HG03039 (cell line): Measurements from ENCODE around the gene TBX4.
"Not testable (repeated sequence)": the region's sequence is repeated elsewhere in the genome, so short reads cannot be mapped to it uniquely, and the experiment has no call there.

ENCODE experiments used
- ATAC-seq: cut with Tn5 transposase; IDR thresholded peaks from one replicate; pipeline ENCODE4 v1.9.1; 2021; ENCODE audit warnings: mild to moderate bottlenecking, moderate library complexity; ENCODE audit not compliant: unreplicated experiment

The TBX4 gene

GRCh38 chr17:61519754-61520440 is 67.7 kb downstream of the TBX4 start:
- no peak for ATAC-seq

GRCh38 chr17:61520897-61521296 is 68.7 kb downstream of the TBX4 start:
- ATAC-seq, result no peak

DNA sequence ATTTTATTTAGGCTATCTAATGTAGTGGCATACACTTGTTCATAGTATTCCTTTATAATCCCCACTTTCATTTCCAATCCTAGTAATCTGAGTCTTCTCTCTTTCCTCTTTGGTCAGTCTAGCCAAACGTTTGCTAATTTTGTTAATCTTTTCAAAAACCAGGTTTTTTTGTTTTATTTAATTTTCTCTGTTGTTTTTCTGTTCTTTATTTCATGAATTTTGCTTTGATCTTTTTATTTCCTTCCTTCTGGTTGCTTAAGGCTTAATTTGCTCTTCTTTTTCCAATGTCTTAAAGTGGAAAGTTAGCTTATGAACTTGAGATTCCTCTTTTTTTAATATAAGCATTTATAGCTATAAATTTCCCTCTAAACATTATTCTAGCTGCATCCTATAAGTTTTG is 69.9 kb downstream of the TBX4 start:
- ATAC-seq, result no peak

GRCh38 chr17:61524319-61524718 is 72.1 kb downstream of the TBX4 start:
- ATAC-seq, result no peak

DNA sequence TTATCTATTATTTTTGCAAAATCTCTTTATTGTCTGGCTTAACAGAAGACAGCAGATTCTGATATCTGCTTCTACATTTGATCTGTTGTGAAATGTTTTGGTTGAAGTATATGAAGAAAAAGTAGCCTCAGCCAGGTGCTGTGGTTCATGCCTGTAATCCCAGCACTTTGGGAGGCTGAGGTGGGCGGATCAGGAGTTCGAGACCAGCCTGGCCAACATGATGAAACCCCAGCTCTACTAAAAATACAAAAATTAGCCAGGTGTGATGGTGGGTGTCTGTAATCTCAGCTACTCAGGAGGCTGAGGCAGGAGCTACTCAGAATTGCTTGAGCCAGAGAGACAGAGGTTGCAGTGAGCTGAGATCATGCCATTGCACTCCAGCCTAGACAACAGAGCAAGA is 75.2 kb downstream of the TBX4 start:
- ATAC-seq, result not testable (repeated sequence)

DNA sequence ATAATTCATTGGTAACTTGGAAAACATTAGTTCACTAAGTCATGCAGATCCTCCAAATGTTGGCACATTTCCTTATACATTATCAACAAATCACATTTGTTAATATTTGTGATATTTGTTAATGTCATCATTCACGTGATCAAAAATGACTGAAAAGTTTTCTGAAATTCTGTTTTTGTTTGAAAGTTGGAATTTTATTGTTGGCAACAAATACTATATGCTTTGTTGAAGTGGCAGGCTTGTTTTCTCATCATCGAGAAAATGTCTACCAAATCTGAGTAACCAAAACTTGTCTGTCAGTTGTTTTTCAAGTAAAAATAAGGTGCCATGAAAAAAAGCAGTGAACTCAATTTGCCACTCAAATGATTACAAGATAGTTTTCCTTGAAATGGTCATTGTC is 75.9 kb downstream of the TBX4 start:
- no peak for ATAC-seq

GRCh38 chr17:61531223-61531622 is 79.0 kb downstream of the TBX4 start:
- ATAC-seq, result no peak

DNA sequence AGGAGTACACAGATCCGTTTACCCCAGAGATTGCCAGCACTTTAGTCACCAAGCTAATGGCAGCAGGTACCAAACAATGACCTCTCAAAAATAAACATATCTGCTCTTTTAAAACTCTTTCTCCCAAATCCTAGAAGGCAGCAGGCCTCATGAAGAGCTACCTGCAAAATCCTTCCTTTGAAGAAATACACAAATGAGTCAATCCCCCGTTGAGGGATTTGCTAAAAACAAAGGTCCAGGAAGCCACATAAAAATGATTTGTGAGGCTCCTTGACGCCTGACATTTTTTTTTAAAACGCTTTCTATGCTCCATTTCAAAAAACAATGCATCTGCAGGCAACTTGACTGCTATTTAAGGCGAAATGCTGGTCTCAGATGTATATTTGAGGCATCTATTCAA is 80.6 kb downstream of the TBX4 start:
- no peak for ATAC-seq

GRCh38 chr17:61533797-61534196 is 81.6 kb downstream of the TBX4 start:
- no peak for ATAC-seq

- ATAC-seq, result no peak
Observed at GRCh38 chr17:61534414-61534813, 82.2 kb downstream of the TBX4 start.
